KMS-11 (cell line): ENCODE results near the gene ABCG4.
"Not testable (repeated sequence)": the region's sequence is repeated elsewhere in the genome, so short reads cannot be mapped to it uniquely, and the experiment has no call there.

Source experiments
- H2AFZ ChIP-seq: fragments of 200-600 bp; sonication (generic); 2 replicates; pipeline ENCODE4 v1.6.1; 2016; ENCODE audit warnings: antibody characterized with exemption, mixed run types, low read depth
- H3K27ac ChIP-seq: fragments of 200-600 bp; sonication (generic); 2 replicates; pipeline ENCODE4 v1.6.1; 2016; ENCODE audit warnings: mild to moderate bottlenecking, mixed run types
- H3K27me3 ChIP-seq: fragments of 200-600 bp; sonication (generic); 2 replicates; pipeline ENCODE4 v1.6.1; 2017; ENCODE audit warnings: mild to moderate bottlenecking, low read depth, mixed run types, moderate library complexity; ENCODE audit not compliant: insufficient read depth
- H3K36me3 ChIP-seq: fragments of 200-600 bp; sonication (generic); 2 replicates; pipeline ENCODE4 v1.6.1; 2017; ENCODE audit warnings: mild to moderate bottlenecking, mixed run types; ENCODE audit not compliant: insufficient read depth
- H3K4me1 ChIP-seq: fragments of 200-600 bp; sonication (generic); 2 replicates; pipeline ENCODE4 v1.6.1; 2016; ENCODE audit warnings: mild to moderate bottlenecking, low read depth, mixed run types; ENCODE audit not compliant: poor library complexity, severe bottlenecking
- H3K4me2 ChIP-seq: fragments of 200-600 bp; sonication (generic); 2 replicates; pipeline ENCODE4 v1.7.0; 2016; ENCODE audit warnings: mild to moderate bottlenecking, mixed run types
- H3K4me3 ChIP-seq: fragments of 200-600 bp; sonication (generic); IDR thresholded peaks from 2 replicates; pipeline ENCODE4 v1.6.1; 2017; ENCODE audit warnings: low read depth, low read length, mixed read lengths; ENCODE audit not compliant: insufficient read depth
- H3K79me2 ChIP-seq: fragments of 200-600 bp; sonication (generic); 2 replicates; pipeline ENCODE4 v1.6.1; 2016; ENCODE audit warnings: low read depth, mixed run types; ENCODE audit not compliant: insufficient read depth
- H3K9ac ChIP-seq: fragments of 200-600 bp; sonication (generic); 2 replicates; pipeline ENCODE4 v1.6.1; 2016; ENCODE audit warnings: mild to moderate bottlenecking, mixed run types
- H4K20me1 ChIP-seq: fragments of 200-600 bp; sonication (generic); 2 replicates; pipeline ENCODE4 v1.6.1; 2016; ENCODE audit warnings: mild to moderate bottlenecking, mixed run types; ENCODE audit not compliant: insufficient read depth
- CTCF ChIP-seq: fragments of 200-600 bp; sonication (generic); conservative IDR thresholded peaks from 2 replicates; pipeline ENCODE4 v1.6.1; 2017; ENCODE audit warnings: low read depth, mild to moderate bottlenecking, antibody characterized with exemption, low read length, moderate library complexity, mixed read lengths

ABCG4 gene

GRCh38 chr11:119180729-119181676 lies 32.2 kb downstream of the ABCG4 start:
- Histone ChIP-seq H3K36me3 (no peaks in the 10 kb centered on the region), H2AFZ (no peak overlapping the region), H3K4me2 (no peak overlapping the region), H3K27me3 (0 out of 2 replicates have a peak, but pooled peaks cover 1% of the 10 kb centered on the region), H3K9ac (no peak overlapping the region), H4K20me1 (no peaks in the 10 kb centered on the region), H3K27ac (no peak overlapping the region), H3K4me3 (no peak overlapping the region), H3K4me1 (no peaks in the 10 kb centered on the region), H3K79me2 (no peaks in the 10 kb centered on the region)
- no peak for TF ChIP-seq CTCF

GRCh38 chr11:119181677-119182412 lies 33.0 kb downstream of the ABCG4 start:
- Histone ChIP-seq H3K27me3 (peaks cover 3% of the 10 kb centered on the region; the same call in 1 of the 2 replicates), H4K20me1 (no peaks in the 10 kb centered on the region), H3K79me2 (no peaks in the 10 kb centered on the region), H3K4me2 (no peak overlapping the region), H3K4me3 (no peak overlapping the region), H3K36me3 (no peaks in the 10 kb centered on the region), H3K4me1 (no peaks in the 10 kb centered on the region), H2AFZ (no peak overlapping the region), H3K27ac (no peak overlapping the region), H3K9ac (no peak overlapping the region)
- no peak for TF ChIP-seq CTCF

- H4K20me1 ChIP-seq, H3K4me3 ChIP-seq, H2AFZ ChIP-seq: not testable (repeated sequence)
Measured at GRCh38 chr11:119184399-119184798, 35.5 kb downstream of the ABCG4 start.

GRCh38 chr11:119185981-119186634 lies 37.3 kb downstream of the ABCG4 start:
- Histone ChIP-seq H3K4me2 (no peak overlapping the region), H3K4me1 (no peaks in the 10 kb centered on the region), H3K27me3 (peaks cover 3% of the 10 kb centered on the region; the same call in 1 of the 2 replicates), H3K4me3 (no peak overlapping the region), H3K27ac (no peak overlapping the region), H3K36me3 (no peaks in the 10 kb centered on the region), H4K20me1 (no peaks in the 10 kb centered on the region), H2AFZ (no peak overlapping the region), H3K9ac (no peak overlapping the region), H3K79me2 (no peaks in the 10 kb centered on the region)
- no peak for TF ChIP-seq CTCF

More at GRCh38 chr11:119184399-119184798, 35.5 kb downstream of the ABCG4 start:
- not testable (repeated sequence) for H3K4me2 ChIP-seq, H3K79me2 ChIP-seq, H3K27ac ChIP-seq, H3K36me3 ChIP-seq, H3K9ac ChIP-seq, H3K4me1 ChIP-seq, H3K27me3 ChIP-seq
